ENCODE measurements around the gene CARD9.

The CARD9 gene

GRCh38 chr9:136346157-136346481, 27.4 kb downstream of the CARD9 start:
- DNase-seq, result no peak

- no peak for DNase-seq
Observed at GRCh38 chr9:136345281-136346156, 27.9 kb downstream of the CARD9 start.

- no peak for DNase-seq
Observed at GRCh38 chr9:136344544-136345280, 28.8 kb downstream of the CARD9 start.

GRCh38 chr9:136343884-136344269, 29.6 kb downstream of the CARD9 start:
- no peak for DNase-seq

- DNase-seq, result no peak
Observed at GRCh38 chr9:136343121-136343883, 30.2 kb downstream of the CARD9 start.

GRCh38 chr9:136342181-136343120, 31.0 kb downstream of the CARD9 start:
- peak; percentile 73 for DNase-seq

GRCh38 chr9:136341769-136342168, 31.7 kb downstream of the CARD9 start:
- no peak for DNase-seq

GRCh38 chr9:136341042-136341655, 32.3 kb downstream of the CARD9 start:
- DNase-seq, result no peak

- DNase-seq, result no peak
Observed at GRCh38 chr9:136340356-136341041, 33.0 kb downstream of the CARD9 start.

GRCh38 chr9:136339958-136340310, 33.5 kb downstream of the CARD9 start:
- no peak for DNase-seq

- DNase-seq, result peak; percentile 41
Observed at GRCh38 chr9:136339173-136339957, 34.1 kb downstream of the CARD9 start.

GRCh38 chr9:136338511-136338910, 35.0 kb downstream of the CARD9 start:
- no peak for DNase-seq

- no peak for DNase-seq
Observed at GRCh38 chr9:136337416-136338395, 35.8 kb downstream of the CARD9 start.

GRCh38 chr9:136336881-136337280, 36.6 kb downstream of the CARD9 start:
- no peak for DNase-seq

- no peak for DNase-seq
Observed at GRCh38 chr9:136336156-136336870, 37.2 kb downstream of the CARD9 start.

GRCh38 chr9:136335296-136336155, 37.9 kb downstream of the CARD9 start:
- no peak for DNase-seq

- no peak for DNase-seq
Observed at GRCh38 chr9:136334541-136334940, 38.9 kb downstream of the CARD9 start.

GRCh38 chr9:136333486-136333885, 40.0 kb downstream of the CARD9 start:
- no peak for DNase-seq
